GM12878 (cell line): Measurements from ENCODE around the gene IRX5. TPM values are rescaled to one million over a fixed set of nuclear protein-coding genes. Genes with fewer than 3 reads are reported as not detected.

Source experiments
- ATAC-seq: fragments of 200-7000 bp; cut with Tn5 transposase; 3 replicates; pipeline ENCODE4 v1.9.1; 2020; ENCODE audit warnings: mild to moderate bottlenecking, moderate library complexity
- BruUV-seq: library from RNA; stranded (reverse); fragments of 400-500 nt; replicated peaks from 2 replicates; lab custom pipeline; 2021; lab: Mats Ljungman, UMichigan
- CTCF ChIA-PET: fragments of 300-600 bp; sonication (Branson Sonifier 250); formaldehyde crosslinking; extraction: SDS; loops from one replicate; lab custom pipeline; 2021; ENCODE audit warnings: inconsistent platforms; lab: Yijun Ruan, JAX
- POLR2A ChIA-PET: fragments of 350-600 bp; formaldehyde crosslinking; extraction: SDS; loops from one replicate; lab custom pipeline; 2021; ENCODE audit warnings: inconsistent platforms; lab: Charles Lee
- RAD21 ChIA-PET: fragments of 300-600 bp; sonication (Branson Sonifier 250); formaldehyde crosslinking; loops from one replicate; lab custom pipeline; 2023; ENCODE audit warnings: antibody characterized with exemption; ENCODE audit not compliant: unreplicated experiment; lab: Charles Lee
- SMC1A ChIA-PET: fragments of 300-600 bp; sonication (Branson Sonifier 250); formaldehyde crosslinking; loops from one replicate; lab custom pipeline; 2023; ENCODE audit not compliant: unreplicated experiment, uncharacterized antibody; lab: Charles Lee
- DNase-seq: peaks from one replicate; pipeline ENCODE4 v3.0.0-alpha.2; 2011; ENCODE audit warnings: low read depth, low spot score
- FAIRE-seq: peaks from 3 replicates; lab custom pipeline; 2011; peaks lifted over from hg19 to GRCh38; lab: Jason Lieb, UNC
- H2AFZ ChIP-seq: 2 replicates; pipeline ENCODE4 v1.6.0; 2011; ENCODE audit warnings: low read depth, low read length, control low read depth; ENCODE audit not compliant: control insufficient read depth
- H3K27ac ChIP-seq: 2 replicates; pipeline ENCODE4 v1.5.1; 2011; ENCODE audit warnings: control low read depth; ENCODE audit not compliant: control insufficient read depth, insufficient read depth
- H3K27me3 ChIP-seq, 2 experiments: replicated peaks in 1 of 2; 2 replicates each; pipeline versions ENCODE4 v1.6.0 to v1.6.1; 2011; ENCODE audit warnings: low read length in 1 of 2; ENCODE audit not compliant: control insufficient read depth in 2 of 2, insufficient read depth in 2 of 2
- H3K36me3 ChIP-seq, 2 experiments: 2 replicates each; pipeline ENCODE4 v1.5.1; 2011; ENCODE audit warnings: low read length in 1 of 2; ENCODE audit not compliant: control insufficient read depth in 2 of 2, insufficient read depth in 2 of 2
- H3K4me1 ChIP-seq: 2 replicates; pipeline ENCODE4 v1.6.1; 2011; ENCODE audit warnings: mild to moderate bottlenecking, low read length, moderate library complexity, mixed read lengths; ENCODE audit not compliant: control insufficient read depth, insufficient read depth
- H3K4me2 ChIP-seq: 2 replicates; pipeline ENCODE4 v1.6.0; 2011; ENCODE audit warnings: control low read depth; ENCODE audit not compliant: control insufficient read depth, insufficient read depth
- H3K4me3 ChIP-seq: fragments of 200-600 bp; sonication (generic); 2 replicates; pipeline ENCODE4 v1.5.1; 2016
- H3K79me2 ChIP-seq: 2 replicates; pipeline ENCODE4 v1.6.0; 2011; ENCODE audit warnings: low read length; ENCODE audit not compliant: control insufficient read depth, insufficient read depth
- H3K9ac ChIP-seq: 2 replicates; pipeline ENCODE4 v1.8.0; 2011; ENCODE audit warnings: low read length, control low read depth, mixed read lengths; ENCODE audit not compliant: control insufficient read depth, insufficient read depth
- H3K9me3 ChIP-seq: replicated peaks from 3 replicates; pipeline ENCODE4 v1.5.1; 2011; ENCODE audit warnings: mild to moderate bottlenecking, low read length; ENCODE audit not compliant: control insufficient read depth, insufficient read depth
- H4K20me1 ChIP-seq: 2 replicates; pipeline ENCODE4 v1.6.0; 2011; ENCODE audit not compliant: control insufficient read depth, insufficient read depth
- BMI1 ChIP-seq: fragments of 450-650 bp; IDR thresholded peaks from 2 replicates; pipeline ENCODE4 v1.6.1; 2016; ENCODE audit warnings: mild to moderate bottlenecking, moderate library complexity, borderline replicate concordance
- CREM ChIP-seq: IDR thresholded peaks from 2 replicates; pipeline ENCODE4 v1.6.1; 2014; ENCODE audit warnings: antibody characterized with exemption, low read depth
- GABPA ChIP-seq: IDR thresholded peaks from 2 replicates; pipeline ENCODE4 v1.6.1; 2014; ENCODE audit warnings: antibody characterized with exemption, low read depth, mild to moderate bottlenecking, inconsistent platforms
- IRF4 ChIP-seq: IDR thresholded peaks from 2 replicates; pipeline ENCODE4 v1.6.1; 2011; ENCODE audit warnings: low read depth, low read length
- JUND ChIP-seq: IDR thresholded peaks from 2 replicates; pipeline ENCODE4 v1.6.1; 2012; ENCODE audit warnings: low read depth, mild to moderate bottlenecking, low read length, improper control_type of control experiment, moderate library complexity
- MTA3 ChIP-seq: IDR thresholded peaks from 2 replicates; pipeline ENCODE4 v1.6.1; 2012; ENCODE audit warnings: low read length, inconsistent platforms, borderline replicate concordance
- NFYB ChIP-seq: IDR thresholded peaks from 2 replicates; pipeline ENCODE4 v1.6.1; 2011; ENCODE audit warnings: low read depth, mild to moderate bottlenecking, low read length, improper control_type of control experiment, moderate library complexity; ENCODE audit not compliant: insufficient read depth
- PAX8 ChIP-seq: fragments of 450-650 bp; IDR thresholded peaks from 2 replicates; pipeline ENCODE4 v1.6.1; 2017; ENCODE audit warnings: mild to moderate bottlenecking, moderate library complexity
- RELA ChIP-seq: fragments of 450-650 bp; IDR thresholded peaks from 2 replicates; pipeline ENCODE4 v1.8.0; 2014; ENCODE audit warnings: borderline replicate concordance; ENCODE audit not compliant: partially characterized antibody
- WGBS: methylation state at CpG from one replicate; pipeline ENCODE4 v1.1.6; 2016; ENCODE audit warnings: low lambda C conversion rate; ENCODE audit not compliant: insufficient replicate concordance, insufficient coverage; ENCODE audit errors: missing lambda C conversion rate; 5-methylcytosine and 5-hydroxymethylcytosine counted together
- in situ Hi-C: fragments of 300-500 bp; cut with MboI; formaldehyde crosslinking; loops from 9 replicates; pipeline ENCODE4 v1.14.3; 2018; ENCODE audit warnings: mixed read lengths
- intact Hi-C: fragments of 100-400 bp; cut with micrococcal nuclease; formaldehyde crosslinking; loops from one replicate; pipeline ENCODE4 v1.14.2; 2022; ENCODE audit not compliant: unreplicated experiment
- polyA plus RNA-seq, 11 experiments: library from polyadenylated mRNA; depleted of rRNA in 4 of 11; unstranded in 6 of 11; stranded (reverse) in 5 of 11; fragments of >200 nt; fragmentation: Nextera tagmentation in 4 of 11; fragmentation: Illumina TruSeq in 1 of 11; extraction: Ambion mirVana in 4 of 11; extraction: Trizol in 1 of 11; gene quantifications; 1 replicate in 1 of 11; 2 replicates in 10 of 11; pipeline versions ENCODE4 v1.2.1 to v1.2.3, GENCODE V29; 2011 to 2016; ENCODE audit warnings: inconsistent platforms in 2 of 11, missing spikeins in 2 of 11, low read depth in 1 of 11
- total RNA-seq, 4 experiments: library from RNA; depleted of rRNA in 3 of 4; stranded (reverse); fragments of >200 nt in 3 of 4; fragmentation: Illumina TruSeq in 1 of 4; extraction: Trizol in 1 of 4; gene quantifications; 2 replicates each; pipeline versions ENCODE4 v1.2.1 to v1.2.3, GENCODE V29; 2013 to 2021
- TF ChIP-seq, protein P1 (sequence below): fragments of 450-650 bp; formaldehyde crosslinking; IDR thresholded peaks from 2 replicates; pipeline ENCODE4 v1.4.0; 2020; ENCODE audit warnings: mild to moderate bottlenecking, moderate library complexity
- TF ChIP-seq, protein P2 (sequence below): fragments of 450-650 bp; IDR thresholded peaks from 2 replicates; pipeline ENCODE4 v1.6.1; 2017; ENCODE audit warnings: low read depth, mild to moderate bottlenecking, moderate library complexity
- TF ChIP-seq, protein P3 (sequence below): fragments of 450-650 bp; IDR thresholded peaks from 2 replicates; pipeline ENCODE4 v1.6.1; 2014; ENCODE audit warnings: mild to moderate bottlenecking

The IRX5 gene
- total and polyA plus RNA-seq, 10 of the 15 experiments (the other 5 are each of a cell fraction or from before 2014, with no cell fraction given), result 0.08 TPM; not detected in 9

DNA sequence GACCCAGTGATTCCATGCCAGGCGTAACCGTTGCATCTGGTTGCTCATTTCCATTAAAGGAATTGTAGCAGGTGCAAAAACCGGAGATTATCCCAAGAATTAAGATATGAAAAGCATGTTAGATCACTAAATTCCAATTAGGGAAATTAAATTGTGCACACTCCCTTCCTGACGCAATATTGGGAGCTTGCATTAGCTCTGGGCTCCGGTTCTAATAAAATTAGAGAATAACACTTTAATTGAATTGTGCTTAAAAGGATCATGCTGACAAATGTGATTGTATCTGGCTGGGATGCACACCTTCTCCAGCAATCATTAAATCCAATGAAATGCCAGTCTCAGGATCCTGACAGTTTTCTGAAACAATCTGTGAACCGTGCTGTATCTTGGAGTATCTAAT, 38.1 kb downstream of the IRX5 start (continued):
- TF ChIP-seq, protein P1, sequence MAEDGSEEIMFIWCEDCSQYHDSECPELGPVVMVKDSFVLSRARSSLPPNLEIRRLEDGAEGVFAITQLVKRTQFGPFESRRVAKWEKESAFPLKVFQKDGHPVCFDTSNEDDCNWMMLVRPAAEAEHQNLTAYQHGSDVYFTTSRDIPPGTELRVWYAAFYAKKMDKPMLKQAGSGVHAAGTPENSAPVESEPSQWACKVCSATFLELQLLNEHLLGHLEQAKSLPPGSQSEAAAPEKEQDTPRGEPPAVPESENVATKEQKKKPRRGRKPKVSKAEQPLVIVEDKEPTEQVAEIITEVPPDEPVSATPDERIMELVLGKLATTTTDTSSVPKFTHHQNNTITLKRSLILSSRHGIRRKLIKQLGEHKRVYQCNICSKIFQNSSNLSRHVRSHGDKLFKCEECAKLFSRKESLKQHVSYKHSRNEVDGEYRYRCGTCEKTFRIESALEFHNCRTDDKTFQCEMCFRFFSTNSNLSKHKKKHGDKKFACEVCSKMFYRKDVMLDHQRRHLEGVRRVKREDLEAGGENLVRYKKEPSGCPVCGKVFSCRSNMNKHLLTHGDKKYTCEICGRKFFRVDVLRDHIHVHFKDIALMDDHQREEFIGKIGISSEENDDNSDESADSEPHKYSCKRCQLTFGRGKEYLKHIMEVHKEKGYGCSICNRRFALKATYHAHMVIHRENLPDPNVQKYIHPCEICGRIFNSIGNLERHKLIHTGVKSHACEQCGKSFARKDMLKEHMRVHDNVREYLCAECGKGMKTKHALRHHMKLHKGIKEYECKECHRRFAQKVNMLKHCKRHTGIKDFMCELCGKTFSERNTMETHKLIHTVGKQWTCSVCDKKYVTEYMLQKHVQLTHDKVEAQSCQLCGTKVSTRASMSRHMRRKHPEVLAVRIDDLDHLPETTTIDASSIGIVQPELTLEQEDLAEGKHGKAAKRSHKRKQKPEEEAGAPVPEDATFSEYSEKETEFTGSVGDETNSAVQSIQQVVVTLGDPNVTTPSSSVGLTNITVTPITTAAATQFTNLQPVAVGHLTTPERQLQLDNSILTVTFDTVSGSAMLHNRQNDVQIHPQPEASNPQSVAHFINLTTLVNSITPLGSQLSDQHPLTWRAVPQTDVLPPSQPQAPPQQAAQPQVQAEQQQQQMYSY (CRISPR knock-in tag), result no peak
- TF ChIP-seq BMI1 (no peak), RELA (no peak), JUND (no peak), PAX8 (no peak), CREM (no peak)

DNA sequence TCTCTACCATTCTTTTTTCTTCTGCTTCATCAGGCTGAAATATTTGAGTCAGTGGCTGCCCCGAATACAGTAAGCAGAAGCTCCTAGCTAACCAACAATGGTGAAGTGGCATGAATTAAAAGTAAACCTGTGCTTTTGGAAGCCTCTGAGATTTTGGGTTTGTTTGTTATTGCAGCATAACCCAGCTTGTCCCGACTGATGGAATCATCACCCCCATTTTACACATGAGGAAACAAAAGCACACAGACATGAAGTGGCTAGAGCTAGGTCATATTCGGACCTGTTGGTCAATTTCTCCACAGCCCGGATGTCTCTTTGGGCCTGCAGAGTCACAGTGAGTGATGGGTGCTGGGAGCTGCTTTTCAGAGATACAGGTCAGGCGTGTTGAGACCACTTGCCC, 39.4 kb downstream of the IRX5 start:
- intact Hi-C loops (no loop called here), in situ Hi-C loops (no loop called here)
- H3K79me2 ChIP-seq, result no peaks in the 10 kb centered on the region
- H3K27me3 ChIP-seq, result no peaks in the 10 kb centered on the region; a peak in 1 of 4 replicates
- BruUV-seq, result no TSS peak
- H3K4me3 ChIP-seq, result no peak overlapping the region
- no peak for TF ChIP-seq GABPA
- TF ChIP-seq IRF4, result no peak
- TF ChIP-seq CREM, result no peak
- TF ChIP-seq NFYB, result no peak
- TF ChIP-seq, protein P2, sequence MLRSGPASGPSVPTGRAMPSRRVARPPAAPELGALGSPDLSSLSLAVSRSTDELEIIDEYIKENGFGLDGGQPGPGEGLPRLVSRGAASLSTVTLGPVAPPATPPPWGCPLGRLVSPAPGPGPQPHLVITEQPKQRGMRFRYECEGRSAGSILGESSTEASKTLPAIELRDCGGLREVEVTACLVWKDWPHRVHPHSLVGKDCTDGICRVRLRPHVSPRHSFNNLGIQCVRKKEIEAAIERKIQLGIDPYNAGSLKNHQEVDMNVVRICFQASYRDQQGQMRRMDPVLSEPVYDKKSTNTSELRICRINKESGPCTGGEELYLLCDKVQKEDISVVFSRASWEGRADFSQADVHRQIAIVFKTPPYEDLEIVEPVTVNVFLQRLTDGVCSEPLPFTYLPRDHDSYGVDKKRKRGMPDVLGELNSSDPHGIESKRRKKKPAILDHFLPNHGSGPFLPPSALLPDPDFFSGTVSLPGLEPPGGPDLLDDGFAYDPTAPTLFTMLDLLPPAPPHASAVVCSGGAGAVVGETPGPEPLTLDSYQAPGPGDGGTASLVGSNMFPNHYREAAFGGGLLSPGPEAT, result no peak
- no peak for TF ChIP-seq MTA3
- TF ChIP-seq, protein P3, sequence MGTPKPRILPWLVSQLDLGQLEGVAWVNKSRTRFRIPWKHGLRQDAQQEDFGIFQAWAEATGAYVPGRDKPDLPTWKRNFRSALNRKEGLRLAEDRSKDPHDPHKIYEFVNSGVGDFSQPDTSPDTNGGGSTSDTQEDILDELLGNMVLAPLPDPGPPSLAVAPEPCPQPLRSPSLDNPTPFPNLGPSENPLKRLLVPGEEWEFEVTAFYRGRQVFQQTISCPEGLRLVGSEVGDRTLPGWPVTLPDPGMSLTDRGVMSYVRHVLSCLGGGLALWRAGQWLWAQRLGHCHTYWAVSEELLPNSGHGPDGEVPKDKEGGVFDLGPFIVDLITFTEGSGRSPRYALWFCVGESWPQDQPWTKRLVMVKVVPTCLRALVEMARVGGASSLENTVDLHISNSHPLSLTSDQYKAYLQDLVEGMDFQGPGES, result no peak
- H3K36me3 ChIP-seq, result no peaks in the 10 kb centered on the region
- POLR2A ChIA-PET, result no interaction called here
- RAD21 ChIA-PET, result no interaction called here
- no peak overlapping the region for H2AFZ ChIP-seq
- H4K20me1 ChIP-seq, result no peaks in the 10 kb centered on the region
- H3K4me1 ChIP-seq, result no peaks in the 10 kb centered on the region
- DNase-seq (no peak), FAIRE-seq (no peak), ATAC-seq (no peak)
- no peak overlapping the region for H3K27ac ChIP-seq
- SMC1A ChIA-PET, result interaction anchor here (0.7 to 1.1 kb wide), 2 partner anchors 14 to 17 kb away, joined by 3 read pairs; no protein-coding TSS in a partner anchor
- 0% methylated on average over 5 of the region's 5 CpGs for WGBS
- H3K9ac ChIP-seq, result no peak overlapping the region
- no peak overlapping the region for H3K4me2 ChIP-seq
- no peaks in the 10 kb centered on the region for H3K9me3 ChIP-seq
- CTCF ChIA-PET, result no interaction called here
